Posterior vena cava (tissue), 2 donors: Measurements from ENCODE around the gene ITSN1. TPM values are rescaled to one million over a fixed set of nuclear protein-coding genes. Genes with fewer than 3 reads are reported as not detected.
"Not testable (repeated sequence)": the region's sequence is repeated elsewhere in the genome, so short reads cannot be mapped to it uniquely, and the experiment has no call there.

Source experiments
- DNase-seq: peaks from one replicate; pipeline ENCODE4 v3.0.0-alpha.2; 2020; ENCODE audit warnings: low spot score
- intact Hi-C, 2 donors: fragments of 100-400 bp; cut with DNase I; formaldehyde crosslinking; loops; one replicate each; pipeline versions ENCODE4 v1.14.1 to v1.14.2; 2022 to 2023
- total RNA-seq, 2 donors: library from RNA; stranded (reverse); fragmentation: NEBNext Ultra II Directional; extraction: Animal tissue kit (Norgen Biotek cat#: 25700); gene quantifications; one replicate each; pipeline ENCODE4 v1.2.1, GENCODE V29; 2021
- donor health status: DM: yes; HTN: yes; CAD: no.
- donor health status: DM: yes; HTN: yes; CAD: no.

Gene ITSN1
- total RNA-seq, 2 donors from 2014 or later, result 60.9 to 73.0 TPM

GRCh38 chr21:33864150-33864549, 221.8 kb downstream of the ITSN1 start:
- DNase-seq, result peak; percentile 20
- intact Hi-C loops, result no loop called here

- DNase-seq, result peak; percentile 58
- intact Hi-C loops, result no loop called here
These were observed 222.9 kb downstream of the ITSN1 start for GRCh38 chr21:33865176-33865575.

DNA sequence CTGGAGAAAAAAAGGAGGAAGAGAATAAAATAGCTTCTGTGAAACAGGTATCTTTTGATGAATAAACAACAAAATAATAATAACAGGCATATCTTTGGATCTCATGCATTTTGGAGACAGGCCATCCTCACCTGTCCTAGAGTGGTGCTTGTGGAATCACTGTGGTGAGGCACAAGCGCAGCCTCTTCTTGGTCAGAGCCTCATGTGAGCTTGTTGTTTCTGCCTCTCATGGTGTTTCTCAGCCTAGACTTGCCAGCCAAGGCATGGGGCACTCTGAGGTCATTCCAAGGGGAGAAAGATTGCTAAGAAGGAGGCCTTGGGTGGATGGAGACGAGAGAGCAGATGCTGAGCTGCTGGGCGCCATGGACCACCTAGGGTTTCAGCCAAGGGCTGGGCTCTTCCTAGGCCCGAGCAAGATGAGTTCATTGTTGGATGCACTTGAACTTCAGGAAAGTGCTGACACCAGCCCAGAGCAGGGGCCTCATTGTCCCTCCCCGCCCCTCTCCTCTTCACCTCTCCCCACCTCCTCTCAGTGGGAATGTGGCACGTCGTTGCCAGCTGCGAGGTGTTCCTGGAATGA, 223.8 kb downstream of the ITSN1 start:
- peak; percentile 70 for DNase-seq
- intact Hi-C loops, result no loop called here

- no peak for DNase-seq
- intact Hi-C loops, result no loop called here
These were observed 224.5 kb downstream of the ITSN1 start for GRCh38 chr21:33866826-33867225.

DNA sequence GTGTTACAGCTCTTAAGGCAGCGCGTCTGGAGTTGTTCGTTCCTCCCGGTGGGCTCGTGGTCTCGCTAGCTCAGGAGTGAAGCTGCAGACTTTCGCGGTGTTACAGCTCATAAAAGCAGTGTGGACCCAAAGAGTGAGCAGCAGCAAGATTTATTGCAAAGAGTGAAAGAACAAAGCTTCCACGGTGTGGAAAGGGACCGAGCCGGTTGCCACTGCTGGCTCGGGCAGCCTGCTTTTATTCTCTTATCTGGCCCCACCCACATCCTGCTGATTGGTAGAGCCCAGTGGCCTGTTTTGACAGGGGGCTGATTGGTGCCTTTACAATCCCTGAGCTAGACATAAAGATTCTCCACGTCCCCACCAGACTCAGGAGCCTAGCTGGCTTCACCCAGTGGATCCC, 225.6 kb downstream of the ITSN1 start:
- intact Hi-C loops, result not testable (repeated sequence)
- peak; percentile 31 for DNase-seq

DNA sequence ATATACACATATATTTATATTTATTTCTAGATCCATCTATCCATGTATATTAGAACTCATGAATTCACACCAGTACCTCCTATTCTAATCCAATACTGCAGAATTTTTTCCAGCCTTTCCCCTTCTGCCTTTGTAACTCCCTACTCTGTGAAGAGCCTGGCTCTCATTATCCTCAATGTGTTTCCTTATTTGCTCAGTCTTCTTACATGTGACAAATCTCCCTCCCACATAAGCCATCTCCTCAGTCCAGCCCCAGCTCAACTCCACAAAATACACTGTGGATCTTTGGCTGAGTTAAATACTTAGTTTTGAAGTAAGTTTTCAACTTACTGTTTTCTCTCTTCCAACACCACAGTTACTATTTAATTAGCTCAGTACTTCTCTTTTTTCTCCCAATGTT, 227.6 kb downstream of the ITSN1 start:
- intact Hi-C loops, result no loop called here
- no peak for DNase-seq

- intact Hi-C loops, result no loop called here
- DNase-seq, result peak; percentile 48
These were observed 228.5 kb downstream of the ITSN1 start for GRCh38 chr21:33870768-33871167.

- DNase-seq, result no peak
- intact Hi-C loops, result no loop called here
These were observed 228.9 kb downstream of the ITSN1 start for GRCh38 chr21:33871171-33871570.

DNA sequence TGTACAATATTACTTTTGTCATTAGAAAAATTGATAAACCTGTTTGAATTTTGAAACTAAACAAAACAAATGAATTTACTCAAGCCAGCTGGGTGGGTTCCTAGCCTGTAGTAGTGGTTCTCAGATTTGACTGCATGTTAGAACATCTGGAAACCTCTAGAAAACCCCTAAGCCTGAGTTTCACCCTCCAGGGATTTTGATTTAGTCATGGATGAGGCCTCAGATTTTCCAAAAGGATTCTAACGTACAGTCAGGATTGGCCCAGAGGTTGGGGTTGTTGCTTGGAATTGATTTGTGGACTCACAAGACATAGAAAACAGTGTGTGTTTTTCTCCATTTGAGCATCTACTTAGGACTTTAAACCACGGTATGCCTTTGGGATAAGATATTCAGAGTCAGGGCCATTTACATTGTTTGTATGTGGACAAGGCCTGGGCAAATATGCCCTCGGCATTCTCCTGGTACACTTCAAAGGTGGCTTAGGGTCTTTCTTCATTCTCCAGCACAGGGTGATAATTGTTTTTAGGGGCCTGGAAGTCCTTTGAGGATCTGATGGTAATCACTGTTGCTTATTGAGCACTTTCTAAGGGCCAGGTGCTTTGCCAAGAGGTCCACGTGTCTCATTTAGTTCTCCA, 230.7 kb downstream of the ITSN1 start:
- no peak for DNase-seq
- intact Hi-C loops, result no loop called here

DNA sequence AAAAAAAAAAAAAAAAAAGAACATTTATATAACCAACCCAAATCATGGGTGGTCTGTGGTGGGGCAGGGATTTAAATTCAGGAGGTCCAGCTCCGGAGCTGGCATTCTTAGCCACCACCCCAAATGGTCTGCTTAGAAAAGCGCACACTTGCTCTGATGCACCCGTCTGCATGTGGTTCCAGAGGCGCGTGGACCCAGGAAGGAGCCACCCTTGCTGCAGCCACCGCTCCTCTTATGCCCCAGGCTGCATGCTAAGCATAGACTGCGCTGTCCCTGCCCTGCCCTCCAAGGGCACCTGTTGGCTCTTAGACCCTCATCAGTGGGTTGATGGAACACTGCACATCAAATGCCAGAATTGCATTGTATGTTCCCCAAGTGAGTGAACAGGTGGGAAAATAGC, 231.9 kb downstream of the ITSN1 start:
- DNase-seq, result peak; percentile 49
- intact Hi-C loops, result loop anchor here in 1 of 2 donors (1.0 kb wide), 1 partner anchor 10 kb away; no protein-coding TSS in a partner anchor

DNA sequence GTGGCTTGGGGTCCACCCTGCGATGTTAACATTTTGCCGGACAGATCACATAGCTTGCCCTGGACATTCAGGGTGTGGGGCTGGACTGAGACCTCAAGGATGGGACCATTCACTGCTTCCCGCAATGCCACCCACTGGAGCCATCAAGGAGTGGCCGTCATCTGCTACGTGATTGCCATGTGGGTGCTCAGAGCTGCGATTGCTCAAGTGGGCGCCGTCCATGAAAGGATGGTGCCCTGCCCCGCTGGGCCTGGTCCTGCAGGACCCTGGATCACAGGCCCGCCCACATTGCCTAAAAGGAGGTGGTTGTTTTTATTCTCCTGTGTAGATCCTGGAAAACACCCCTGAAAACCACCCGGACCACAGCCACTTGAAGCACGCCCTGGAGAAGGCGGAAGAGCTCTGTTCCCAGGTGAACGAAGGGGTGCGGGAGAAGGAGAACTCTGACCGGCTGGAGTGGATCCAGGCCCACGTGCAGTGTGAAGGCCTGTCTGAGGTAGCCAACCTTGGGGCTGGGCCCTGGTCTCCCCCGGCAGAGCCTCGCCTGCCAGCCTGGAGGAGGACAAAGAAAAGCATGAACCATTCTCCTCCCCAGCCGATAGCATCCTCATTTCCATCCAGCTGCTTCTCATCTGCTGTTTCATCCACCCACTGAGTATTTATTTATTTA, 232.9 kb downstream of the ITSN1 start:
- peak; percentile 53 for DNase-seq
- intact Hi-C loops, result no loop called here

DNA sequence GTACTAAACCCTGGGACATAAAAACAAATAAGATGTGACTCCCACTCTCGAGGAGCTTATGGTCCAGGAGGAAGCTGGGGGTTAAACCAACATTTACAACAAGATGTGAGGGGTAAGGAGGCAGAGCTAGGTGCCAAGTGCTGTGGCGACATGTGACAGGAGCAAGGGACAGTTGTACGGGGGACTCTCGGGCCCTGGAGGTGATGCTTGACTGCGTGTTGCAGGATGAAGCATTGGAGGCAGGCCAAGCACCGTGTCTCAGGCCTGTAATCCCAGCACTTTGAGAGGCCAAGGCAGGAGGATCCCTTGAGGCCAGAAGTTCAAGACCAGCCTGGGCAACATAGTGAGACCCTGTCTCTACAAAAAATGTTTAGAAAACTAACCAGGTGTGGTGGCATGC, 236.5 kb downstream of the ITSN1 start:
- DNase-seq, result peak; percentile 56
- intact Hi-C loops, result loop anchor here in 1 of 2 donors (1.0 kb wide), 1 partner anchor 47 kb away; no protein-coding TSS in a partner anchor

DNA sequence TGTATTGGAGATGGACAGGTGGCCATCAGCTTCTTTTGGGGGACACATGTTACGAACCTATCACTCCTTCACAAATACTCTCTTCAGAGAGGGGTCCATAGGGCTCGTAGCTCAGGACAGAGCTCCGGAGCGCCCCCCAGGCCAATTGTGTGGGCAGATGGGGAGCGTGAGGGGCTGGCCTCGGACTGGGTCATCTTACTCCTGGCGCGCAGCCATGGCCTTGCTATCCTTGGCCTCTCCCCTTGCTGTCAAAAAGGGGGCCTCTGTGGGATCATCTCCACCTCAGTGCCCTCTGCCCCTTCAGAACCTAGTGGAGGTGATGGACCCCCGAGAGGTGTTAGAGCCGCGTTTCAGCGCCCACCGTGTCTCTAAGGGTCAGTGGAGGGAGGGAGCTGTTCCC, 238.3 kb downstream of the ITSN1 start:
- intact Hi-C loops, result no loop called here
- peak; percentile 60 for DNase-seq

DNA sequence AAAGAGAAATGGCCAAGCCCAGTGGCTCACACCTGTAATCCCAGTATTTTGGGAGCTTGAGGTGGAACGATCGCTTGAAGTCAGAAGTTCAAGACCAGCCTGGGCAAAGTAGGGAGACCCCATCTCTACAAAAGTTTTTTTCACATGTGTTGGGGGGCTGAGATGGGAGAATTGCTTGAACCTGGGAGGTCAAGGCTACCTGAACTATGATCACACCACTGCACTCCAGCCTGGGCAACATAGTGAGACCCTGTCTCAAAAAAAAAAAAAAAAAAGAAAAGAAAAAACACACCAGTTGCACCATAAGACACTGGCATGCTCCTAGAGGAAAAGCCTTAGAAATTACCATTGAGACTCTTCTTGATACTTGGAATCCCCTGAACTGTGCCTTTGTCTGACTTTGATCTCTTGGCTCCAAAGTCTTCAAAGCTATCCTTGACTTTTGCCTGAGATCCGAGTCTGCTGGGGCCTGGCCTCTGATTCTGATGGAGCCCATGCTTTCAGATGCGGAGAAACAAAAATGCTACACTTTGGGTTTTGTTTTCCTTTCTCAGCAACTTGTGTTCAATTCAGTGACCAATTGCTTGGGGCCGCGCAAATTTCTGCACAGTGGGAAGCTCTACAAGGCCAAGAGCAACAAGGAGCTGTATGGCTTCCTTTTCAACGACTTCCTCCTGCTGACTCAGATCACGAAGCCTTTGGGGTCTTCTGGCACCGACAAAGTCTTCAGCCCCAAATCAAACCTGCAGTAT, 239.6 kb downstream of the ITSN1 start:
- peak; percentile 37 for DNase-seq
- intact Hi-C loops, result no loop called here

- peak; percentile 32 for DNase-seq
- intact Hi-C loops, result no loop called here
These were observed 240.8 kb downstream of the ITSN1 start for GRCh38 chr21:33883118-33883517.

GRCh38 chr21:33884376-33885171, 242.3 kb downstream of the ITSN1 start:
- intact Hi-C loops, result loop anchor here in 1 of 2 donors (1.0 kb wide), 1 partner anchor 10 kb away; no protein-coding TSS in a partner anchor
- DNase-seq, result no peak

DNA sequence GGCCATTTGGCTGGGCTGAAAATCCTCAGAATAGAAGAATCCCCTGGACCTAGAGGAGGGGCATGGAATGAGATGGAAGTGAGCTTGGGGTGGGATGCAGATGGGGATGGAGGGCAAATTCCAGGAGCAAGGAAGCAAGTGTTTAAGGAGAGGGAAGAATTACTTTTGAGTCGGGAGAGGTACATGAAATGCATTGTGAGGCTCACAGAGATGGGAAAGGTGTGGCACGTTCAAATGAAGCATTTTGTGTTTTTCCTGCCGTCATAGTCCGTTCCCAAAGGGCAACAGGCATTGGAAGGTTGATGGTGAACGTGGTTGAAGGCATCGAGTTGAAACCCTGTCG, 242.8 kb downstream of the ITSN1 start:
- intact Hi-C loops, result no loop called here
- no peak for DNase-seq

DNA sequence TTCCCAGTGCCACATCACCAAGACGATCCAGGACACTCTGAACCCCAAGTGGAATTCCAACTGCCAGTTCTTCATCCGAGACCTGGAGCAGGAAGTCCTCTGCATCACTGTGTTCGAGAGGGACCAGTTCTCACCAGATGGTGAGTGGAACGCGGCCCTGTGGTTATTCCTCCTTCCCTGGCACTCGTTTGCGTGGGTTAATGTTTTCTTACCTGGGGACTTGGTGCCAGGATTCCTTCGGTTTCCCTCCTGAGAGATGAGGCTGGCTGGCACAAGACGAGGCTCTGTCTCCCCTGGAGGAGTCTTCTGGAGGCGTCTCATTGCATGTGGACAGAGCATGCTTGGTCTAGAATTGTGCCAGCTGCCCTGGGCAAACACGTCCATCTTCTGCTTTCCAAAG, 244.0 kb downstream of the ITSN1 start:
- intact Hi-C loops, result no loop called here
- no peak for DNase-seq

DNA sequence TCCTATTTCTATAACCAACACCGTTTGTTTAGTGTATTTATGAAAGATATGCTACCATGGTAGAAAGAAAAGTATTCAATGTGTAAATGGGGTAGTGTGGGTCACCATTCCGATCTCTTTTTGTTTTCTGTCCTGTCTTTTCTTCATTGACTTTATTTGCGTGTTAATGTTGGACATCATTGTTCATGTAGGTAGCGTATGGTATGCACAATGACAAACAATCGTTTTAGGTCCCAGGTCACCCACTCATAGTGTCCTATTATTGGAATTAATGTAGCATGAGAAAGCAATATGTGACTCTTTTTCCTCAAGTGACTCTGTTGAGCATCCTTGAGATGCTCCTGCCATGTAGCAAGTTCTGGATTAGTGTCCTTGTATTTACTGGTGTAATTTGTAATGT, 247.9 kb downstream of the ITSN1 start:
- DNase-seq, result no peak
- intact Hi-C loops, result loop anchor here in 1 of 2 donors (10.0 kb wide), 1 partner anchor 245 kb away; the partner anchor contains the start of genes CRYZL1 and ITSN1
